NK-92 (cell line): Measurements from ENCODE around the gene WWC2.

Experiments
- DNase-seq: peaks from one replicate; lab custom pipeline; 2025; ENCODE audit not compliant: unreplicated experiment; lab: John Stamatoyannopoulos, UW

The WWC2 gene

DNA sequence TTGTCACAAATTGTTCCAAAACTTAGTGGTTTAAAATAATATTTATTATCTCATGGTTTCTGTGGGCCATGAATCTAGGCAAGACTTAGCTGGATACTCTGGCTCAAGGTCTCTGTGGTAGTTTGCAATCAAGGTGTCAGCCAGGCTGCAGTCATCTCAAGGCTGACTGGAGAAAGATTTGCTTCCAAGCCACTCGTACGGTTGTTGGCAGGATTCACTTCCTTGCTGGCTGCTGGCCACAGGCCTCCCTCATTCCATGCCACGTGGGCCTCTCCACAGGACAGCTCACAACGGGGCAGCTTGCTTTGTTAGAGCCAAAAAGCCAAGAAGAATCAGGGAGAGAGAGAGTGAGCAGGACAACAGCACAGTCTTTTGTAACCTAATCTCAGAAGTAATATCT, 101.4 kb downstream of the WWC2 start:
- no peak for DNase-seq

- DNase-seq: no peak
Observed at GRCh38 chr4:183201331-183201730, 102.3 kb downstream of the WWC2 start.

DNA sequence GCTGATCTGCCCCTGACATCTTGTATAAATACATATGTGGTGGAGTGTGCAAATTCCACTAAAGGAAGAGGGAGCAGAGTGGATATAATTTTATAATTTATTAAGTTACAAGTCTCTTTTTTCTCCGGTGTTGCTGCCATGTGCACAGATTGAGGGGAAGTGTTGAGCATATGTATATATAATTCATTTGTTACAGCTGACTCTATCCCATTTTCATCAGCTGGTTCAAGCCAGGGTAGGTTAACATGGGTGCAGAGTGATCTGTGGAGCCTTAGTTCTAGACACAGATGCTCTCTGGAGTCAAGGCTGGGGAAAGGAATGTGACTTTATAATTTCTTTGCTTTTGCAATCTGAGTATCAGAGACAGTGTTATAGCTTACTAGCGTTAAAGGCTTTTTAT, 103.5 kb downstream of the WWC2 start:
- no peak for DNase-seq

DNA sequence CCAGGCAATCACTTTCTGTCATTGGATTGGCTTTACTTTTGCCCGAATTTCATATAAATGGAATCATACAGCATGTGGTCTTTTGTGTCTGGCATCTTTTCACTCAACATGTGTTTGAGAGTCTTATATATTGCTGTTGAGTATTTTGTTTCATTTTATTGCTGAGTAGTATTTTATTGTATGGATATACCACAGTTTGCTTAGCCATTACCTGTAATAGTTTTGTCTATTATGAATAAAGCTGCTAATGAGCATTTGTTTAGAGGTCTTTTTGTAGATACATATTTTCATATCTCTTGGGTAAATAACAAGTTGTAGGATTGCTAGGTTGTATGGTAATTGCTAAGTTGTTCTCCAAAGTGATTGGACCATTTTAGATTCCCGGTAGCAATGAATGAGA, 105.7 kb downstream of the WWC2 start:
- no peak for DNase-seq

DNA sequence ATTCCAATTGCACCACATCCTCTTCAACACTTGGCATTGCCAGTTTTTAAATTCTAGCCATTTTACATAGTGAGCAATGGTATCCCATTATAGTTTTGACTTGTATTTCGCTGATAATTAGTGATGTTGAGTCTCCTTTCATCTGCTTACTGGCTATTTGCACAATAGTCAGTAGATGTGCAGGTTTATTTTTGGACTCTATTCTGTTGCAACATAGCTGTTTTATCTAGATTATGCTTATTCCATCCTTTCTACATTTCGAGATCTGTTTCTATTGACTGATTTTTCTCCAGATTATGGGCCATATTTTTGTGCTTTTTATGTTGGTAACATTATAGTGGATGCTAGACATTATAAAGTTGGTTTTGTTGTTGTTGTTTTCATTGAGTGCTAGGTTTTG, 106.1 kb downstream of the WWC2 start:
- DNase-seq: no peak

- no peak for DNase-seq
Observed at GRCh38 chr4:183205709-183206108, 106.7 kb downstream of the WWC2 start.

- DNase-seq: no peak
Observed at GRCh38 chr4:183211533-183211932, 112.5 kb downstream of the WWC2 start.

DNA sequence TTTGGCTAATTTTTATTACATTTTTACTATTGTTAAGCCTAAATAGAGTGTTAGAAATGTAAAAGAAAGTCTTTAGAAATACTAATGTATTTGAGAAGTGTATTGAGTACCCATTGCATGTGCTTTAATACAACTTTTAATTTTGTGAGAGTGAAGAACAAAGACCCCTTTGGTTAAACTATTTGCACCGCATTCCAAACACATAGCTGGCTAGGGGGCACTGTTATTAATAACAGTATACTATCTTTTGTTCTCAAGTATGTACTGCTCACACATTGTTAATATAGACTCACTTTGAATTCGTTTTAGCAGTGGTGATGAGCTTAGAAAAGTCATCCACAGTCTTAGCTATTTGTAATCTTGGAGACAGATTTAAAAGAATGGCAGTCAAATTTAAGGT, 114.9 kb downstream of the WWC2 start:
- DNase-seq: no peak

DNA sequence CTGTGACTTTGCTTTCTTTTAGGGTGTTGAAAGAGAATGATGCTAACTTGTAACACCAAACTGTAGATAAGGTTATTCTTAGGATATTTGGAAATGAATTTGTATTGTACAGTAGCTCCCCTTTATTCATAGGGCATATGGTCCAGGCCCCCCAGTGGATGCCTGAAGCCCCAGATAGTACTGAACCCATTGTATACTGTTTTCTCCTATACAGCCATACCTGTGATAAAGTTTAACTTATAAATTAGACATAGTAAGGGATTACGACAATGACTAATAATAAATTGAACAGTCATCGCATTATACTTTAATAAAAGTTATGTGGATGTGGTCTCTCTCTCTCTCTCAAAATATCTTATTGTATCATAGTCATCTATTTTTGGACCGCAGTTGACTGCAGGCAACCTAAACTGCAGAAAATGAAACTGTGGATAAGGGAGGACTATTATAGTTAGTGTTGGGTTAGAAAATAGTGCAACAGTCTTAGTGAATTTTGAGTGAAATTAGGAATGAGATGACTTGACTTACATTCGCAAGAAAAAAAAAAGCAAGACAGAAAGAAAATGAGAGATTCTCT, 115.9 kb downstream of the WWC2 start:
- no peak for DNase-seq

DNA sequence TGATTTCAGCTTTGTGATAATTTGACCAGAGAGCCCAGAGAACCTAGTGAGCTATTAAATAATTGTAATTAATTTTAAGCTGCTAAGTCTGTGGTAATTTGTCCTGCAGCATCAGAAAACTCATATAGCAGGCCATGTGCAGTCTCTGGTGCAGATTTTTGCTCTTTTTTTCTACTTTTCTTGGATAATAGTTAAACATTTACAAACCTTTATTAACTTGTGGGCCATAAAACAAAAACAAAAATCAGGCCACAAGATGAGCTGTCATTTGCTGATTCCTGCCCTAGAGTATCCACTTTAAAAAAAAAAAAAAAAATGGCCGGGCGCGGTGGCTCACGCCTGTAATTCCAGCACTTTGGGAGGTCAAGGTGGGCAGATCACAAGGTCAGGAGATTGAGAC, 121.2 kb downstream of the WWC2 start:
- DNase-seq: no peak

GRCh38 chr4:183223053-183223452, 124.0 kb downstream of the WWC2 start:
- DNase-seq: no peak

GRCh38 chr4:183229397-183229796, 130.3 kb downstream of the WWC2 start:
- DNase-seq: no peak

DNA sequence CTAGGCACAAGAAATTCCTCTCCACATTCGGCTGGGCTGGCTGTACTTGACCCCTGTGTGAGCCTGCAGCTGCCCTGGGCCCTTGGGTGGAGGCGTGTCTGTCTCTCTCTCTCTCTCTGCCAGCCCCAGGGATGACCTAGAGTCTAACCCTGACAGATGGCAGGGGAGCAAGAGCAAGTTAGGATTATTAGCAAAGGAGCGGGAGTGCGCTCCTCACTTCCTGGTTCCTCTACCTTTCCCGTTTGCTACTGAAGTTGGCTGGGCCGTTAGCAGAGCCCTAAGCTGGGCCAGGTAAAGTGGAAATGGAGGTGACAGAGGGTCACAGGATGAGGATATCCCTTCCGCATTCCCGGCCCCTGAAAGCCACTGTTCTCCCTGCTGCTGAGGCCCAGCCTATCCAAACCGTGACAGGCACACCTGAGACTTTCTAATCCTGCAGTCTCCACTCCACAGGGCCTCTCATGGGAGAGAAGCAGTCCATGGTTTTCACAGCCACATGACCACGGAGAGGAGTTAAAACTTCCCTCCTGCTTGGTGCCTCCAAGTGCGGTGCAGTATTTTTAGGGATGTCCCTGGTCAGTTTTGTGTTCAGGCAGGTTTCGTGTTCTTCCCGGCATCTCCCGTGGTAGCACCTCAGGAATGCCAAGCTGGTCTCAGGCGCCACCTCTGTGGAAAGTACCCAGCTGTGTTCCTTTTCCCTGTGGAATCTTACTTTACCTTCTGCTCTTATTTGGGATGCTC, 141.7 kb downstream of the WWC2 start:
- DNase-seq: no peak

DNA sequence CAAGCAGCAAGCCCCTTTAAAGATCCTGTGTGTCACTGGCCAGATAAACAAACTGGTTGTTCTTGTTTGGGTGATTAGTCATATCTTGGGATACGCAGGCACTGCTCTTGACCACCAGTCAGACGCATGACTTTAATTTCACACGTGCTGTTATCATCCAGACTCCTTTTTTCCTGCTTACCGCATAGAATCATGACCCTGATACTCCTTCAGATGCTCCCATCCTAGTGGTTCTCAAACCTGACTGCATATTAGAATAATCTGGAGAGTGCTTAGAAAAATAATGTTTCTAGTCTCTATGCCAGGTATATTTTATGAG, 142.2 kb downstream of the WWC2 start:
- DNase-seq: no peak

DNA sequence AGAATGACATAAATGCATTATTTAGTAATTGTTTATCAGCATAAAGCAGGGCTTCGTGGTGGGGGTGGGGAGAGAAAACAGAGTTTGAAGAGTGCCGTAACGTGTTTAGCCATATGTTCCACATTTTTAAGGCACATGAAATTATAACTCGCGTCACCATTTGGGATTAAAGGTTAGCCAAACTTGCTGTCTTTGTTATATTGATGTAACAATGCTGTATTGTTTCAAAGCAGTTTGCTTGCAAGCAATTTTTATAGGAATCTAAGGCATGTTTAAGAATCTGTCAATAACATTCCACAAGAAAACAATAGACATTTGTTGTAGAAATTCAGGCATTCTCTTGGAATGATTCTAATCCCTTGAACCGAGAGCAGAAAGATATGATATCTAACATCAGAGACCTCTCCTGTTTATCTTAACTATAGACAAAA, 142.7 kb downstream of the WWC2 start:
- no peak for DNase-seq

DNA sequence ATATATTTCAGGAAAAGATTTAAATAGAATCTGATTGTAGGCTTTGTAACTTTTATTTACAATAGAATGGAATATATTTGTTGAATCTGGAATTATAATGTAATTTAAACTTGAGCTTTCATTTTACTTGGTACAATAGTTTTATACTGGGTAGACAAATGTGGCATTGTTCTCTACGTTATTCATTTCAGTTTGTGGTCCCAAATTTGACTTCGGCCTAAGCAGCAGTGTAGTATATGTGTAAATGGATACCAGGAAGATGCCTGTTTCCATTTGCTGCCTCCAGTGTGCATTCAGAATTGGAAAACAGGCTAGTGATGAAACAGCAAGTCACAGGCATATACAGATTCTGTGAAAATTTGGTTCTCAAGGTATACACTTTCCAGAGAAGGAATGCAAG, 143.2 kb downstream of the WWC2 start:
- DNase-seq: no peak

GRCh38 chr4:183244019-183244418, 145.0 kb downstream of the WWC2 start:
- no peak for DNase-seq

GRCh38 chr4:183244506-183244905, 145.4 kb downstream of the WWC2 start:
- no peak for DNase-seq

GRCh38 chr4:183248201-183248600, 149.1 kb downstream of the WWC2 start:
- DNase-seq: no peak

DNA sequence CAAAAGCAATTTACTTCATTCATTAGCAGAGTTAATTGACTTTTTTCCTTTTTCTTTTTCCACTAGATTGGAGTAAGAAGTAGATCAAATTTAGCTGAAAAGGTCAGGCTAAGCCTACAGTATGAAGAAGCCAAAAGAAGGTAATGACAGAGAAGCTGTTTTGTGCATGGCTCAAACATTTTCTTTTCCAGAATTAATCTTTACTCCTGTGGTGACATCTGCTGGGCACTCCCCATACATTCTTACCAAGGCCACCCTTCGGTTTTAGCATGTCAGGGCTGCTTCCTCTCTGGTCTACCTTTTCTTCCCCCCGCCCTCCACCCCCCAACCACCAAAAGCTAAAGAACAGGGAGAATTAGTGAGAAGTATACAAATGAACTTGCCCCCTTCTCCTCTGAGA, 150.8 kb downstream of the WWC2 start:
- DNase-seq: no peak

- DNase-seq: no peak
Observed at GRCh38 chr4:183250831-183251230, 151.8 kb downstream of the WWC2 start.

DNA sequence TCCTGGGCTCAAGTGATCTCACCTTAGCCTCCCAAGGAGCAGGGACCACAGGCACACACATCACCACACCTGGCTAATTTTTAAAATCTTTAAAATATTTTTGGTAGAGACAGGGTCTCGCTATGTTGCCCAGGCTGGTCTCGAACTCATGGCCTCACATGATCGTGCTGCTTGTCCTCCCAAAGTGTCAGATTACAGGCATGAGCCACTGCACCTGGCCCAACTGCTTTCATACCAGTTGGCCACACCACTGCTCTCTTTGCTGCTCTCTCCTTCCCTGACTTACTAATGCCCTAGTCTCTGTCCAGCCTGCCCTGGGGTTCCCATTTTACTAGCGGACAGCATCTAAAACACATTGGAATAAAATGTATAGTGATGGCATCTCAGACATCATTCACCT, 153.9 kb downstream of the WWC2 start:
- DNase-seq: no peak

- no peak for DNase-seq
Observed at GRCh38 chr4:183253451-183253850, 154.4 kb downstream of the WWC2 start.
